OCI-LY3 (cell line): ENCODE results near the gene LYPD6.

ENCODE experiments used
- H2AFZ ChIP-seq: fragments of 200-600, 300-600 bp; shearing (Covaris generic); 2 replicates; pipeline ENCODE4 v1.6.0; 2014; ENCODE audit warnings: antibody characterized with exemption, low read depth, low read length
- H3K27ac ChIP-seq: fragments of 200-600, 300-600 bp; sonication (generic); 2 replicates; pipeline ENCODE4 v1.5.1; 2014; ENCODE audit warnings: mild to moderate bottlenecking, low read length, moderate library complexity, mixed read lengths
- H3K27me3 ChIP-seq: fragments of 200-600, 300-600 bp; sonication (generic); 2 replicates; pipeline ENCODE4 v1.6.1; 2014; ENCODE audit warnings: low read depth, low read length, mixed read lengths
- H3K36me3 ChIP-seq: fragments of 200-600, 300-600 bp; sonication (generic); replicated peaks from 2 replicates; pipeline ENCODE3; 2014; ENCODE audit warnings: low read depth, low read length, mixed read lengths
- H3K4me1 ChIP-seq: fragments of 300-600, 200-600 bp; sonication (generic); 2 replicates; pipeline ENCODE4 v1.6.1; 2014; ENCODE audit warnings: low read length, mixed read lengths
- H3K4me2 ChIP-seq: fragments of 200-600, 300-600 bp; sonication (generic); 2 replicates; pipeline ENCODE4 v1.6.1; 2014; ENCODE audit warnings: low read length, mixed read lengths
- H3K4me3 ChIP-seq: fragments of 300-600, 200-600 bp; sonication (generic); 2 replicates; pipeline ENCODE4 v1.5.1; 2014; ENCODE audit warnings: antibody characterized with exemption, mild to moderate bottlenecking, low read length, moderate library complexity
- H3K79me2 ChIP-seq: fragments of 300-600, 200-600 bp; shearing (Covaris generic); 2 replicates; pipeline ENCODE4 v1.6.1; 2014; ENCODE audit warnings: mild to moderate bottlenecking, low read length, mixed read lengths
- H3K9ac ChIP-seq: fragments of 300-600, 200-600 bp; shearing (Covaris generic); 2 replicates; pipeline ENCODE4 v1.6.0; 2014; ENCODE audit warnings: mild to moderate bottlenecking, low read length, moderate library complexity
- H3K9me3 ChIP-seq: fragments of 200-600, 300-600 bp; shearing (Covaris generic); 2 replicates; pipeline ENCODE4 v1.6.1; 2014; ENCODE audit warnings: low read length, mixed read lengths; ENCODE audit not compliant: insufficient read depth
- H4K20me1 ChIP-seq: fragments of 200-600, 300-600 bp; sonication (generic); 2 replicates; pipeline ENCODE4 v1.6.1; 2016; ENCODE audit warnings: low read length, mixed read lengths; ENCODE audit not compliant: insufficient read depth
- EZH2phosphoT487 ChIP-seq: fragments of 200-600 bp; shearing (Covaris generic); IDR thresholded peaks from 2 replicates; pipeline ENCODE4 v1.6.1; 2018; ENCODE audit warnings: antibody characterized with exemption, mixed run types, low read depth
- TF ChIP-seq, protein P1 (sequence below): fragments of 200-600, 300-600 bp; sonication (generic); IDR thresholded peaks from 2 replicates; pipeline ENCODE4 v1.5.1; 2014; ENCODE audit warnings: antibody characterized with exemption, low read length, low read depth

The LYPD6 gene

DNA sequence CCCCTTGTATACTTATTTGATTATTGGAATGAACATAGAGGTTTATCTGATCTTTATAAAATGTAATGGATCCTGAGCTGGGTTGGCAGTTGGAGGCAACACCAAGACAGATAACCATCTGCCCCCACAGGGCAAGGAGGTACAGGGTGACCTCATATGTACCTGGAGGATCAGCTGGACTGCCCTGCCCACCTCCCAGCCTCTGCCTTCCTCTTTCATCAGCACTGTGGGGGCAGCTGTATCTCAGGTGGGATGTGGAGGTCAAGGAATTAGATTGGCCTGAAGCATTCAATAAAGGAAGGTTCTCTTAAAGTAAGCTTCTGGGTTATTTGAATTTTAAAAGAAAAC lies 92.6 kb downstream of the LYPD6 start:
- TF ChIP-seq, protein P1, sequence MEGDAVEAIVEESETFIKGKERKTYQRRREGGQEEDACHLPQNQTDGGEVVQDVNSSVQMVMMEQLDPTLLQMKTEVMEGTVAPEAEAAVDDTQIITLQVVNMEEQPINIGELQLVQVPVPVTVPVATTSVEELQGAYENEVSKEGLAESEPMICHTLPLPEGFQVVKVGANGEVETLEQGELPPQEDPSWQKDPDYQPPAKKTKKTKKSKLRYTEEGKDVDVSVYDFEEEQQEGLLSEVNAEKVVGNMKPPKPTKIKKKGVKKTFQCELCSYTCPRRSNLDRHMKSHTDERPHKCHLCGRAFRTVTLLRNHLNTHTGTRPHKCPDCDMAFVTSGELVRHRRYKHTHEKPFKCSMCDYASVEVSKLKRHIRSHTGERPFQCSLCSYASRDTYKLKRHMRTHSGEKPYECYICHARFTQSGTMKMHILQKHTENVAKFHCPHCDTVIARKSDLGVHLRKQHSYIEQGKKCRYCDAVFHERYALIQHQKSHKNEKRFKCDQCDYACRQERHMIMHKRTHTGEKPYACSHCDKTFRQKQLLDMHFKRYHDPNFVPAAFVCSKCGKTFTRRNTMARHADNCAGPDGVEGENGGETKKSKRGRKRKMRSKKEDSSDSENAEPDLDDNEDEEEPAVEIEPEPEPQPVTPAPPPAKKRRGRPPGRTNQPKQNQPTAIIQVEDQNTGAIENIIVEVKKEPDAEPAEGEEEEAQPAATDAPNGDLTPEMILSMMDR: no peak
- H3K9me3 ChIP-seq: no peaks in the 10 kb centered on the region
- no peaks in the 10 kb centered on the region for H3K36me3 ChIP-seq
- H3K27me3 ChIP-seq: no peaks in the 10 kb centered on the region; the same call in 1 of the 2 replicates
- no peaks in the 10 kb centered on the region for H3K79me2 ChIP-seq
- no peak overlapping the region for H3K4me3 ChIP-seq
- no peaks in the 10 kb centered on the region for H4K20me1 ChIP-seq
- no peak overlapping the region for H3K9ac ChIP-seq
- no peak overlapping the region for H3K4me2 ChIP-seq
- H3K27ac ChIP-seq: no peak overlapping the region
- no peak overlapping the region for H2AFZ ChIP-seq
- H3K4me1 ChIP-seq: no peaks in the 10 kb centered on the region

DNA sequence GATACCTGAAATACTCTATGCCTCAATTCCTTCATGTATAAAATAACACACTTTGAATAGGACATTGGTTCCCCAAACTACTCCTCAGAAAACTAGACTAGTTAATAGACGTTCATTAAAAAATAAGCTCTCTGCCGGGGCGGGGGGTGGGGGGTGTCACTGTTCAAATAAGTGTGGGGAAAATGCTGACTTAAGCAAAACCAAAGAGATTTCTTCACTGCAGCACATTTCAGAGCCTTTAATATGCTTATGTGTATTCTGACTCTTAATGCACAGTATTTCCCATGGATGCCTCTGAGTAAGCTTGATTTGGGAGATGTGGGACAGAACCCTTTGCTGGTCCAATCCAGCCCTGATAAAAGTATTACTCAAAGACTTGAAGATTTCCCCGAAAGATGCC lies 93.2 kb downstream of the LYPD6 start:
- no peak overlapping the region for H3K4me3 ChIP-seq
- H3K27me3 ChIP-seq: no peaks in the 10 kb centered on the region; the same call in 1 of the 2 replicates
- no peak overlapping the region for H3K27ac ChIP-seq
- no peaks in the 10 kb centered on the region for H4K20me1 ChIP-seq
- no peak overlapping the region for H3K4me2 ChIP-seq
- H3K79me2 ChIP-seq: no peaks in the 10 kb centered on the region
- no peak overlapping the region for H2AFZ ChIP-seq
- no peak for TF ChIP-seq EZH2phosphoT487
- TF ChIP-seq, protein P1: no peak
- H3K36me3 ChIP-seq: no peaks in the 10 kb centered on the region
- no peak overlapping the region for H3K9ac ChIP-seq
- no peaks in the 10 kb centered on the region for H3K9me3 ChIP-seq
- no peaks in the 10 kb centered on the region for H3K4me1 ChIP-seq

DNA sequence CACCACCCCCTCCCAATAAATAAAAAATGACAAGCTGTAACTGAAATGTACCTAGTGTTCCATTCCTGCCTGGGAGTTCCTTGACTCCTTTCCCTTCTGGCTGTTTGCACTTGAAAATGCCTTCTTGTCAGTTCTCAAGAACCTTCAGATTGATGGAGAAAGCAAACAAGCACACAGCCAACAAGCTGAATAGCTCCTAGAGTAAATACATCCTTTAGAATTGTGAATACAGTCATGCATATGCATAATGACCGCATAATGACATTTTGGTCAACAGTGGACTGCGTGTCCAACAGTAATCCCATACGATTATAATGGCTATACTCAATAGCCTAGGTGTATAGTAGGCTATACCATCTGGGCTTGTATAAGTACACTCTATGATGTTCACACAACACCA lies 97.0 kb downstream of the LYPD6 start:
- TF ChIP-seq EZH2phosphoT487: no peak
- TF ChIP-seq, protein P1: no peak

DNA sequence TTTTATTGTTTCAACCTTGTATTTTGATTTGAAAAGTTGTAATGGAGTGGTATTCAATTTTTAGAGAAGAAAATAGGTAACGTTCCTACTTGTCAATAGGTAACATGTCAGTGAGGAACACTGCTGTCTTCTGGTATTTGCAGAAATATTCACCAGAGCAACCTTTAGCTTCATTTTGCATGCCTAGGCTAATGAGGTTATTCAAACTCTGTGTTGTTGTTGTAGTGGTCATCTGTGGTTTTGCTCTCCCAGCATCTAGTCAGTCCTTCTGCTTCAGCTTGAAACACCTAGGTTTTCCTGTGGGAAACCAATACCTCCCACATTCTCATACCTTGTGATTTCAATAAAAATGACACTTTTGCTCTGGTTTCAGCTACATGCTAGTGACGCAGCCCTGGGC lies 98.4 kb downstream of the LYPD6 start:
- Histone ChIP-seq H3K4me3 (no peak overlapping the region), H3K27ac (no peak overlapping the region), H3K4me1 (no peaks in the 10 kb centered on the region), H4K20me1 (no peaks in the 10 kb centered on the region), H3K4me2 (no peak overlapping the region), H3K9me3 (no peaks in the 10 kb centered on the region), H3K36me3 (no peaks in the 10 kb centered on the region), H2AFZ (no peak overlapping the region), H3K27me3 (peaks cover 11% of the 10 kb centered on the region; the same call in 1 of the 2 replicates), H3K79me2 (no peaks in the 10 kb centered on the region), H3K9ac (no peak overlapping the region)
- TF ChIP-seq, protein P1: no peak
- TF ChIP-seq EZH2phosphoT487: no peak

More for the DNA sequence above, 97.0 kb downstream of the LYPD6 start:
- Histone ChIP-seq H3K4me3 (no peak overlapping the region), H3K27me3 (peaks cover 11% of the 10 kb centered on the region; the same call in 1 of the 2 replicates), H2AFZ (no peak overlapping the region), H3K4me2 (no peak overlapping the region), H3K4me1 (no peaks in the 10 kb centered on the region), H3K36me3 (no peaks in the 10 kb centered on the region), H3K9ac (no peak overlapping the region), H3K79me2 (no peaks in the 10 kb centered on the region), H3K27ac (no peak overlapping the region), H4K20me1 (no peaks in the 10 kb centered on the region), H3K9me3 (no peaks in the 10 kb centered on the region)
